GM21515 (cell line): ENCODE measurements around the gene XAB2.
"Not testable (repeated sequence)": the region's sequence is repeated elsewhere in the genome, so short reads cannot be mapped to it uniquely, and the experiment has no call there.

Experiments
- ATAC-seq: cut with Tn5 transposase; IDR thresholded peaks from one replicate; pipeline ENCODE4 v1.9.1; 2021; ENCODE audit not compliant: unreplicated experiment

Gene XAB2

GRCh38 chr19:7582446-7582845, 46.9 kb downstream of the XAB2 start:
- ATAC-seq: no peak

- ATAC-seq: no peak
Measured at GRCh38 chr19:7579182-7579581, 50.2 kb downstream of the XAB2 start.

GRCh38 chr19:7578127-7578526, 51.2 kb downstream of the XAB2 start:
- ATAC-seq: no peak

GRCh38 chr19:7577422-7577821, 51.9 kb downstream of the XAB2 start:
- ATAC-seq: not testable (repeated sequence)

DNA sequence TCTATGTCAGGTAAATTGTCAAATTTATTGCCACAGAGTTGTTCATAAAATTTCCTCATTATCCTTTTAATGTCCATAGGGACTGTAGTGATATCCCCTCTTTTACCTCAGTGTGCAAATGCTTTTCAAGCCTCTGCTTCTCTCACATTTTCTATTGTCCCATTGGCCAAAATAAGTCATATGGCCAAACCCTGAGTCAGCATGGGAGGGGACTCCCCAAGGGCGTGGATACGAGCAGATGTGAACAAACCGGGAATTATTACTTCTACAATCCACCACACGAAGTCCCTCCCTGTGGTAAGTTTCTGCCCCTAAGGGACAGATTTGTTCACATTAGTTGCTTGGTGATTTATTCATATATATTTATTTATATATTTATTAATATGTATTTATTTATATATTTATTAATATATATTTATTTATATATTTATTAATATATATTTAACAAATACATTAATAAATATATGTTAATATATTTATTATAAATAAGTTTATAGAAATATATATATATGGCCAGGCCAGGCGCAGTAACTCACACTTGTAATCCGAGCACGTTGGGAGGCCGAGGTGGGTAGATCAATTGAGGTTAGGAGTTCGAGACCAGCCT, 53.8 kb downstream of the XAB2 start:
- ATAC-seq: no peak

GRCh38 chr19:7570761-7571160, 58.6 kb downstream of the XAB2 start:
- no peak for ATAC-seq
